GM18520 (cell line): ENCODE measurements around the gene SMARCA5.
"Not testable (repeated sequence)": the region's sequence is repeated elsewhere in the genome, so short reads cannot be mapped to it uniquely, and the experiment has no call there.

ENCODE experiments used
- ATAC-seq: cut with Tn5 transposase; IDR thresholded peaks from one replicate; pipeline ENCODE4 v1.9.1; 2021; ENCODE audit not compliant: unreplicated experiment

SMARCA5 gene

GRCh38 chr4:143513314-143514168 is at the start of gene SMARCA5:
TSS of gene SMARCA5 (plus strand) at chr4:143513702. CDS start at chr4:143513925, 223 bp downstream.
- ATAC-seq, result peak; percentile 82

GRCh38 chr4:143473334-143474126 is 40.0 kb upstream of the SMARCA5 start:
- peak; percentile 85 for ATAC-seq

- ATAC-seq, result no peak
These were observed 36.0 kb upstream of the SMARCA5 start for GRCh38 chr4:143477487-143477886.

- no peak for ATAC-seq
These were observed 32.1 kb upstream of the SMARCA5 start for GRCh38 chr4:143481361-143481760.

- no peak for ATAC-seq
These were observed 30.7 kb upstream of the SMARCA5 start for GRCh38 chr4:143482840-143483239.

GRCh38 chr4:143486314-143486713 is 27.2 kb upstream of the SMARCA5 start:
- no peak for ATAC-seq

GRCh38 chr4:143488687-143489086 is 24.8 kb upstream of the SMARCA5 start:
- ATAC-seq, result no peak

GRCh38 chr4:143489106-143489505 is 24.4 kb upstream of the SMARCA5 start:
- no peak for ATAC-seq

- no peak for ATAC-seq
These were observed 15.5 kb upstream of the SMARCA5 start for GRCh38 chr4:143498021-143498420.

- no peak for ATAC-seq
These were observed 11.3 kb upstream of the SMARCA5 start for GRCh38 chr4:143502231-143502630.

GRCh38 chr4:143506031-143506430 is 7.5 kb upstream of the SMARCA5 start:
- no peak for ATAC-seq

GRCh38 chr4:143511906-143512305 is 1.6 kb upstream of the SMARCA5 start:
- no peak for ATAC-seq

- ATAC-seq, result peak; percentile 25
These were observed 556 bp upstream of the SMARCA5 start for GRCh38 chr4:143512978-143513313.

GRCh38 chr4:143514169-143514495 is 630 bp downstream of the SMARCA5 start:
- ATAC-seq, result no peak

GRCh38 chr4:143514497-143514896 is 995 bp downstream of the SMARCA5 start:
- ATAC-seq, result no peak

- no peak for ATAC-seq
These were observed 1.4 kb downstream of the SMARCA5 start for GRCh38 chr4:143514901-143515300.

- ATAC-seq, result no peak
These were observed 2.4 kb downstream of the SMARCA5 start for GRCh38 chr4:143515905-143516304.

GRCh38 chr4:143517764-143518163 is 4.3 kb downstream of the SMARCA5 start:
- no peak for ATAC-seq

- no peak for ATAC-seq
These were observed 10.7 kb downstream of the SMARCA5 start for GRCh38 chr4:143524211-143524610.

- ATAC-seq, result not testable (repeated sequence)
These were observed 14.5 kb downstream of the SMARCA5 start for GRCh38 chr4:143528046-143528445.

- no peak for ATAC-seq
These were observed 17.9 kb downstream of the SMARCA5 start for GRCh38 chr4:143531380-143531779.

- ATAC-seq, result no peak
These were observed 18.4 kb downstream of the SMARCA5 start for GRCh38 chr4:143531788-143532491.
